Neural crest cell (in vitro differentiated cells): ENCODE results near the gene TPPP. TPM values are rescaled to one million over a fixed set of nuclear protein-coding genes. Genes with fewer than 3 reads are reported as not detected.
A peak's percentile ranks its signal among the peaks of the same experiment; 100 is the strongest.

ENCODE experiments used
- DNase-seq: peaks from one replicate; pipeline ENCODE4 v3.0.0; 2021; ENCODE audit warnings: low read depth, mixed read lengths, low spot score
- H3K27ac Mint-ChIP-seq: one replicate; pipeline ENCODE4 v1.8.0; 2021; ENCODE audit warnings: mild to moderate bottlenecking, mixed read lengths; ENCODE audit not compliant: unreplicated experiment
- H3K27me3 Mint-ChIP-seq: 2 replicates; pipeline ENCODE4 v1.8.0; 2021; ENCODE audit warnings: low read depth, mild to moderate bottlenecking, mixed read lengths
- H3K36me3 Mint-ChIP-seq: 2 replicates; pipeline ENCODE4 v1.8.0; 2021; ENCODE audit warnings: low read depth, mild to moderate bottlenecking, mixed read lengths
- H3K4me1 Mint-ChIP-seq: 2 replicates; pipeline ENCODE4 v1.8.0; 2021; ENCODE audit warnings: mixed read lengths
- H3K4me3 Mint-ChIP-seq: one replicate; pipeline ENCODE4 v1.8.0; 2021; ENCODE audit warnings: mild to moderate bottlenecking, mixed read lengths
- H3K9me3 Mint-ChIP-seq: 2 replicates; pipeline ENCODE4 v1.8.0; 2021; ENCODE audit warnings: mixed read lengths
- total RNA-seq: library from RNA; stranded (reverse); gene quantifications from 2 replicates; pipeline ENCODE4 v1.2.1, GENCODE V29; 2021
- TF ChIP-seq, protein P1 (sequence below): fragments of 200-600 bp; sonication (generic); conservative IDR thresholded peaks from 2 replicates; pipeline ENCODE4 v1.5.0; 2021; ENCODE audit warnings: antibody characterized with exemption, mild to moderate bottlenecking

TPPP gene
- total RNA-seq, 1 donor from 2014 or later = 2.7 TPM

DNA sequence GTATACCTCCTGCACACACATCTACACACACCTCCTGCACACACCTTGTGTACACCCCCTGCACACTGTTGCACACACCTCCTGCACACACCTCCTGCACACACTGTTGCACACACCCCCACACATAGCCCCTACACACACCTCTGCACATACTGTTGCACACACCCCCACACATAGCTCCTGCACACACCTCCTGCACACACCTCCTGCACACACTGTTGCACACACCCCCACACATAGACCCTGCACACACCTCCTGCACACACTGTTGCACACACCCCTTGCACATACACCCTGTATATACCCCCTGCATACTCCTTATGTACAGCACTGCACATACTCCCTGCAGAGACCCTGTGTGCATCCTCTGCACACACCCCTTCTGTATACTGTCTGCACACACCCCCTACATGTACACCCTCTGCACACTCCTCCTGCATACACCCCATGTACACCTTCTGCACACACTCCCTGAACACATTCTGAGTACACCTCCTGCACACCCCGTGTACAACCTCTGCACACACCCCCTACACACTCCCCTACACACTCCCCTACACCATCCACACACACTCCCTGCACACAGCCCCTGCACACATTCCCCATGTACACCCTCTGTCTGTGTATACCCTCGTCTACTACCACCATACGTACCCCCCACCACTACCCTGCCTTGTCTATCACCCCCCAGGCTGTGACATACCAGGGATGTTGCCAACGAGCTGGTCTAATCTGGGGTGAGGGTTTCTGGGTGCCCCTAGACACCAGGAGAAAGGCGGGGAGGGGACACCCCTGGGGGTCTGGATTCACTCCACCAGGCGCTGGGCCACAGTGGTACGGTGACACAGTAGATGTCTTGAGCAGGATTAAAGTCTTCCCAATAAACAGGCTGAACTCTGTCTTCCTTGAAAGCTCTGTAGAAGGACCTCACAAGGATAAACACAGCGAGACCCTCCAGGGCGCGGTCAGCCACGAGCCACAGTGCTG lies 82.1 kb downstream of the TPPP start:
- H3K27ac Mint-ChIP-seq = no peak overlapping the region
- no peaks in the 10 kb centered on the region for H3K9me3 Mint-ChIP-seq
- H3K4me3 Mint-ChIP-seq = peak overlapping the region; percentile 85
- peaks cover 15% of the 10 kb centered on the region for H3K36me3 Mint-ChIP-seq
- peaks cover 23% of the 10 kb centered on the region for H3K4me1 Mint-ChIP-seq
- no peak for DNase-seq
- no peaks in the 10 kb centered on the region for H3K27me3 Mint-ChIP-seq
- TF ChIP-seq, protein P1, sequence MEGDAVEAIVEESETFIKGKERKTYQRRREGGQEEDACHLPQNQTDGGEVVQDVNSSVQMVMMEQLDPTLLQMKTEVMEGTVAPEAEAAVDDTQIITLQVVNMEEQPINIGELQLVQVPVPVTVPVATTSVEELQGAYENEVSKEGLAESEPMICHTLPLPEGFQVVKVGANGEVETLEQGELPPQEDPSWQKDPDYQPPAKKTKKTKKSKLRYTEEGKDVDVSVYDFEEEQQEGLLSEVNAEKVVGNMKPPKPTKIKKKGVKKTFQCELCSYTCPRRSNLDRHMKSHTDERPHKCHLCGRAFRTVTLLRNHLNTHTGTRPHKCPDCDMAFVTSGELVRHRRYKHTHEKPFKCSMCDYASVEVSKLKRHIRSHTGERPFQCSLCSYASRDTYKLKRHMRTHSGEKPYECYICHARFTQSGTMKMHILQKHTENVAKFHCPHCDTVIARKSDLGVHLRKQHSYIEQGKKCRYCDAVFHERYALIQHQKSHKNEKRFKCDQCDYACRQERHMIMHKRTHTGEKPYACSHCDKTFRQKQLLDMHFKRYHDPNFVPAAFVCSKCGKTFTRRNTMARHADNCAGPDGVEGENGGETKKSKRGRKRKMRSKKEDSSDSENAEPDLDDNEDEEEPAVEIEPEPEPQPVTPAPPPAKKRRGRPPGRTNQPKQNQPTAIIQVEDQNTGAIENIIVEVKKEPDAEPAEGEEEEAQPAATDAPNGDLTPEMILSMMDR = no peak

DNA sequence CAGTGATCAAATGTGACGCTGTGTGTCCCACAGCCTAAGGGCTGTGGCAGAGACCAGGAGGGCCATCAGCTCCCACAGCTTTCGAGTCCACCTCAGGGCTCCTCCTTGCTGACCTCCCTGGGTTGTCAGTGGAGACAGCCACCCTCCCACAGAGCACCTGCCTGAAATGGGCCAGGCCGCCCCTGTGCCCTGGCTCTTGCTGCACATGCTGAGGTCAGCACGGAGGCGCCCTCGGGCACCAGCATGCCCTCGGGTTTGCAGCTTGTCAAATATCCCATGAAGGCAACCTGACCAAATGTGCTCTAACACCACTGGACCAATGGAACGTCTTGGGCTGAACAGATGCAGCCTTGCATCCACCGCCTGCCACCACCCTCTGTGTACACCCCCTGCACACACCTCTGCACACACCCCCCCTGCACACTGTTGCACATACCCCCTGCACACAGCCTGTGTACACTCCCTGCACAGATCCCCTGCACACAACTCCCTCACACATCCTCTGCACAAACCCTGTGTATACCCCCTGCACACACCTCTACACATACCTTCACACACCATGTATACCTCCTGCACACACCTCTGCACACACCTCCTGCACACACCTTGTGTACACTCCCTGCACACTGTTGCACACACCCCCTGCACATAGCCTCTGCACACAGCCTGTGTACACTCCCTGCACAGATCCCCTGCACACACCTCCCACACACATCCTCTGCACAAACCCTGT lies 83.0 kb downstream of the TPPP start:
- no peaks in the 10 kb centered on the region for H3K27me3 Mint-ChIP-seq
- H3K4me1 Mint-ChIP-seq = peaks cover 23% of the 10 kb centered on the region
- no peak overlapping the region for H3K27ac Mint-ChIP-seq
- no peak for DNase-seq
- peak overlapping the region; percentile 85 for H3K4me3 Mint-ChIP-seq
- TF ChIP-seq, protein P1 = no peak
- H3K36me3 Mint-ChIP-seq = peaks cover 9% of the 10 kb centered on the region
- no peaks in the 10 kb centered on the region for H3K9me3 Mint-ChIP-seq

Other genes starting within 250 kb of the TPPP start
- gene SLC9A3, start 168.9 kb downstream of the TPPP start, total RNA-seq = 1.5 and 1.7 TPM in 2 replicates
- 27.2 and 29.4 TPM in 2 replicates for gene CEP72, start 81.0 kb downstream of the TPPP start, total RNA-seq
- gene ZDHHC11B, start 91.4 kb upstream of the TPPP start, total RNA-seq = 3.0 and 3.5 TPM in 2 replicates
- gene ZDHHC11, start 157.6 kb upstream of the TPPP start, total RNA-seq = 14.5 and 17.2 TPM in 2 replicates
- gene BRD9, start 199.4 kb upstream of the TPPP start, total RNA-seq = 77.3 and 80.1 TPM in 2 replicates
- 27.6 and 32.6 TPM in 2 replicates for gene TRIP13, start 199.5 kb upstream of the TPPP start, total RNA-seq